MCF 10A (cell line): Measurements from ENCODE around the gene ZBTB2. TPM values are rescaled to one million over a fixed set of nuclear protein-coding genes. Genes with fewer than 3 reads are reported as not detected.

Experiments
- Bru-seq: library from RNA; stranded (reverse); fragments of 400-500 nt; gene quantifications from one replicate; lab custom pipeline; 2021; lab: Mats Ljungman, UMichigan
- BruChase-seq, 2 experiments: library from RNA; stranded (reverse); fragments of 400-500 nt; gene quantifications; one replicate each; lab custom pipeline; 2021; lab: Mats Ljungman, UMichigan
- BruUV-seq: library from RNA; stranded (reverse); fragments of 400-500 nt; replicated peaks from 2 replicates; lab custom pipeline; 2021; lab: Mats Ljungman, UMichigan
- CTCF ChIA-PET: fragments of 300-600 bp; sonication (Branson Sonifier 250); formaldehyde crosslinking; extraction: SDS; loops from one replicate; lab custom pipeline; 2021; ENCODE audit warnings: antibody characterized with exemption, inconsistent platforms; lab: Yijun Ruan, JAX
- POLR2A ChIA-PET: fragments of 300-600, 350-650 bp; sonication (Branson Sonifier 250); formaldehyde crosslinking; extraction: SDS; loops from one replicate; lab custom pipeline; 2020; ENCODE audit warnings: antibody characterized with exemption, inconsistent platforms; lab: Yijun Ruan, JAX
- DNase-seq: peaks from one replicate; pipeline ENCODE4 v3.0.0-alpha.2; 2018; ENCODE audit not compliant: unreplicated experiment
- H3K27ac Mint-ChIP-seq: one replicate; pipeline ENCODE4 v1.8.0; 2022; ENCODE audit warnings: mild to moderate bottlenecking, low read depth, mixed read lengths; ENCODE audit not compliant: unreplicated experiment
- H3K27me3 Mint-ChIP-seq: one replicate; pipeline ENCODE4 v1.8.0; 2022; ENCODE audit warnings: mixed read lengths; ENCODE audit not compliant: insufficient read depth, unreplicated experiment
- H3K36me3 Mint-ChIP-seq: one replicate; pipeline ENCODE4 v1.8.0; 2022; ENCODE audit warnings: mild to moderate bottlenecking, moderate library complexity, mixed read lengths; ENCODE audit not compliant: insufficient read depth, unreplicated experiment
- H3K4me1 Mint-ChIP-seq: one replicate; pipeline ENCODE4 v1.8.0; 2022; ENCODE audit warnings: mixed read lengths; ENCODE audit not compliant: insufficient read depth, unreplicated experiment
- H3K4me3 Mint-ChIP-seq: one replicate; pipeline ENCODE4 v1.8.0; 2022; ENCODE audit warnings: mild to moderate bottlenecking, moderate library complexity, mixed read lengths; ENCODE audit not compliant: unreplicated experiment
- H3K9me3 Mint-ChIP-seq: one replicate; pipeline ENCODE4 v1.8.0; 2022; ENCODE audit warnings: mixed read lengths; ENCODE audit not compliant: unreplicated experiment
- CTCF ChIP-seq: fragments of 200-600 bp; IDR thresholded peaks from one replicate; pipeline ENCODE4 v1.8.0; 2022; ENCODE audit warnings: antibody characterized with exemption, mild to moderate bottlenecking; ENCODE audit not compliant: unreplicated experiment
- intact Hi-C: fragments of 100-400 bp; cut with micrococcal nuclease; formaldehyde crosslinking; loops from 2 replicates; pipeline ENCODE4 v1.14.1; 2022
- long read RNA-seq: library from polyadenylated mRNA; stranded (forward); transcript quantifications from one replicate; pipeline ENCODE4 v2.0.0, GENCODE V29; 2022
- total RNA-seq: library from RNA; stranded (reverse); gene quantifications from 2 replicates; pipeline ENCODE4 v1.2.3, GENCODE V29; 2022

ZBTB2 gene
- total RNA-seq (10.7 and 15.6 TPM in 2 replicates), Bru-seq, nascent RNA (percentile 73 among the genes with signal in this experiment), BruChase-seq, experiment 1, labeled RNA remaining after a 6-hour chase (percentile 60 among the genes with signal in this experiment), BruChase-seq, experiment 2, labeled RNA remaining after a 2-hour chase (percentile 67 among the genes with signal in this experiment)
- long read RNA-seq, transcript ZBTB2-201 (3 exons, 3,090 nt): major isoform, 26 of 44 reads
- long read RNA-seq, partial matches to known transcripts: 2 of 44 reads
- long read RNA-seq, other reads (novel, unspliced or antisense): 16 of 44 reads

GRCh38 chr6:151391471-151392413 lies at the start of gene ZBTB2:
TSS of gene ZBTB2 (minus strand) at chr6:151391559. CDS start at chr6:151373637, 17,922 bp downstream.
- H3K4me3 Mint-ChIP-seq: peak within 1 kb of the TSS; percentile 88
- CTCF ChIA-PET: no interaction called here
- POLR2A ChIA-PET: interaction anchor here (0.6 to 4.0 kb wide), 6 partner anchors 9 to 612 kb away, joined by 3 to 70 read pairs (median 10); partner anchors contain the start of gene RMND1
- H3K27me3 Mint-ChIP-seq: no peaks in the 10 kb centered on the region
- no peaks in the 10 kb centered on the region for H3K9me3 Mint-ChIP-seq
- DNase-seq: peak; percentile 68
- BruUV-seq: no TSS peak
- H3K27ac Mint-ChIP-seq: peak within 1 kb of the TSS; percentile 55
- TF ChIP-seq CTCF: no peak
- H3K4me1 Mint-ChIP-seq: peaks cover 26% of the 10 kb centered on the region
- intact Hi-C loops: loop anchor here (2.0 kb wide), 1 partner anchor 61 kb away; the partner anchor contains the start of gene RMND1
- peaks cover 11% of the 10 kb centered on the region for H3K36me3 Mint-ChIP-seq

- no peak overlapping the region for H3K27ac Mint-ChIP-seq
- no peaks in the 10 kb centered on the region for H3K9me3 Mint-ChIP-seq
- no TSS peak for BruUV-seq
- CTCF ChIA-PET: interaction anchor here (0.6 to 1.7 kb wide), 4 partner anchors 17 to 940 kb away, joined by 3 to 6 read pairs (median 4); no protein-coding TSS in a partner anchor
- no peak for DNase-seq
- H3K36me3 Mint-ChIP-seq: peaks cover 32% of the 10 kb centered on the region
- no peaks in the 10 kb centered on the region for H3K27me3 Mint-ChIP-seq
- peak; percentile 43 for TF ChIP-seq CTCF
- POLR2A ChIA-PET: interaction anchor here (2.9 kb wide), 1 partner anchor 11 kb away, joined by 17 read pairs; the partner anchor contains the start of gene RMND1
- intact Hi-C loops: loop anchor here (2.0 kb wide), 1 partner anchor 36 kb away; no protein-coding TSS in a partner anchor
- H3K4me1 Mint-ChIP-seq: peaks cover 23% of the 10 kb centered on the region
- H3K4me3 Mint-ChIP-seq: no peak overlapping the region
Measured at GRCh38 chr6:151440930-151441329, 49.6 kb upstream of the ZBTB2 start.

GRCh38 chr6:151440498-151440897 lies 49.1 kb upstream of the ZBTB2 start:
- POLR2A ChIA-PET: interaction anchor here (2.9 kb wide), 1 partner anchor 12 kb away, joined by 17 read pairs; the partner anchor contains the start of gene RMND1
- intact Hi-C loops: loop anchor here (2.0 kb wide), 1 partner anchor 36 kb away; no protein-coding TSS in a partner anchor

More at GRCh38 chr6:151440498-151440897, 49.1 kb upstream of the ZBTB2 start:
- Mint-ChIP-seq H3K4me1 (peaks cover 20% of the 10 kb centered on the region), H3K36me3 (peaks cover 36% of the 10 kb centered on the region), H3K27ac (no peak overlapping the region), H3K4me3 (no peak overlapping the region), H3K9me3 (no peaks in the 10 kb centered on the region), H3K27me3 (no peaks in the 10 kb centered on the region)
- no TSS peak for BruUV-seq
- DNase-seq: no peak
- CTCF ChIA-PET: interaction anchor here (0.6 to 1.7 kb wide), 4 partner anchors 186 to 941 kb away, joined by 3 to 5 read pairs (median 4); no protein-coding TSS in a partner anchor
- TF ChIP-seq CTCF: no peak
